Heart left ventricle (tissue), 16 donors: ENCODE measurements around the gene OCSTAMP. TPM values are rescaled to one million over a fixed set of nuclear protein-coding genes. Genes with fewer than 3 reads are reported as not detected.

Source experiments
- ATAC-seq, 4 donors: fragments of 200-7000 bp; cut with Tn5 transposase; one replicate each; pipeline ENCODE4 v1.9.1; 2020 to 2022; ENCODE audit warnings: moderate library complexity in 4 of 4, mild to moderate bottlenecking in 3 of 4, moderate number of reproducible peaks in 1 of 4
- DNase-seq, 5 donors: peaks; one replicate each; pipeline ENCODE4 v3.0.0-alpha.2; 2020
- H3K27ac ChIP-seq, 12 donors: fragments of 200-600 bp; sonication (generic) in 4 of 12; one replicate each; pipeline versions ENCODE4 v1.5.0 to v1.8.0; 2016 to 2022; ENCODE audit warnings: mild to moderate bottlenecking in 2 of 12
- H3K27me3 ChIP-seq, 9 donors: fragments of 200-600 bp; sonication (generic) in 2 of 9; one replicate each; pipeline versions ENCODE4 v1.5.1 to v1.8.0; 2016 to 2022; ENCODE audit warnings: mild to moderate bottlenecking in 3 of 9
- H3K36me3 ChIP-seq, 9 donors: fragments of 200-600 bp; sonication (generic) in 2 of 9; one replicate each; pipeline versions ENCODE4 v1.5.0 to v1.8.0; 2018 to 2022; ENCODE audit warnings: mild to moderate bottlenecking in 2 of 9
- H3K4me1 ChIP-seq, 12 donors: fragments of 200-600 bp; sonication (generic) in 4 of 12; one replicate each; pipeline versions ENCODE4 v1.5.0 to v1.8.0; 2016 to 2022; ENCODE audit warnings: mild to moderate bottlenecking in 3 of 12
- H3K4me3 ChIP-seq, 12 donors: fragments of 200-600 bp; sonication (generic) in 4 of 12; one replicate each; pipeline versions ENCODE4 v1.5.0 to v1.8.0; 2017 to 2022; ENCODE audit warnings: mild to moderate bottlenecking in 9 of 12, moderate library complexity in 4 of 12
- H3K9me3 ChIP-seq, 12 donors: fragments of 200-600 bp; sonication (generic) in 4 of 12; one replicate each; pipeline versions ENCODE4 v1.5.0 to v1.8.0; 2016 to 2022; ENCODE audit warnings: mild to moderate bottlenecking in 1 of 12
- CTCF ChIP-seq, 12 donors: fragments of 200-600 bp; sonication (generic) in 4 of 12; IDR thresholded peaks; one replicate each; pipeline versions ENCODE4 v1.5.0 to v1.8.0; 2018 to 2022; ENCODE audit warnings: antibody characterized with exemption in 12 of 12, mild to moderate bottlenecking in 5 of 12
- POLR2A ChIP-seq, 2 donors: fragments of 450-650 bp; IDR thresholded peaks; one replicate each; pipeline ENCODE4 v1.6.1; 2017; ENCODE audit warnings: antibody characterized with exemption in 2 of 2, mild to moderate bottlenecking in 2 of 2, moderate library complexity in 2 of 2
- WGBS, 4 donors: extraction: QIAGEN DNeasy Blood & Tissue Kit in 2 of 4; methylation state at CpG; one replicate each; pipeline versions ENCODE4 v1.1.5 to v1.1.7; 2013 to 2018; 5-methylcytosine and 5-hydroxymethylcytosine counted together
- intact Hi-C, 10 donors: fragments of 100-400 bp; cut with DNase I; formaldehyde crosslinking; loops; one replicate each; pipeline versions ENCODE4 v1.11.1 to v1.14.2; 2022
- polyA plus RNA-seq, 2 donors: library from polyadenylated mRNA; stranded (reverse); fragments of 200-250 nt; gene quantifications; one replicate each; pipeline ENCODE4 v1.2.3, GENCODE V29; 2013
- total RNA-seq, 9 donors: library from RNA; depleted of rRNA in 2 of 9; stranded (reverse); fragments of >200 nt in 2 of 9; fragmentation: NEBNext Ultra II Directional in 3 of 9; extraction: Animal tissue kit (Norgen Biotek cat#: 25700) in 3 of 9; gene quantifications; one replicate each; pipeline versions ENCODE4 v1.1.0 to v1.2.4, GENCODE V29; 2016 to 2023
- donor health status: ischemic (EF 13 %, LVEDD 7.1; RV severe dilation, severe dysfunction).
- donor health status: healthy with polysubstance abuse.
- donor health status: DM: no; HTN: yes; CAD: no.
- donor health status: DM: no; HTN: no; CAD: no.
- donor health status: ischemic (EF 25% LVEDD 6.9; RV normal size, moderate dysfunction).
- donor health status: ischemic (EF 25% LVEDD 5.7; RV mildly dilated, moderate dysfunction).
- donor health status: healthy.
- donor health status: DM: yes; HTN: yes; CAD: no.
- donor health status: ischemic (EF 35%, LVEDD 5.7; RV mildly dilated, moderate dysfunction).
- donor health status: nonischemic (EF 11% LVEDD 7.7; RV severe dilation, severe dysfunction).
- donor health status: DM: yes; HTN: yes; CAD: no.
- donor health status: PGD.
- donor health status: ischemic (EF 29% LVEDD 5.4; RV normal size, mild dysfunction).
- donor health status: nonischemic (EF 23%, LVEDD 6.1; RV moderate dilation, normal function).

The OCSTAMP gene
- total and polyA plus RNA-seq, 11 donors, result not detected

DNA sequence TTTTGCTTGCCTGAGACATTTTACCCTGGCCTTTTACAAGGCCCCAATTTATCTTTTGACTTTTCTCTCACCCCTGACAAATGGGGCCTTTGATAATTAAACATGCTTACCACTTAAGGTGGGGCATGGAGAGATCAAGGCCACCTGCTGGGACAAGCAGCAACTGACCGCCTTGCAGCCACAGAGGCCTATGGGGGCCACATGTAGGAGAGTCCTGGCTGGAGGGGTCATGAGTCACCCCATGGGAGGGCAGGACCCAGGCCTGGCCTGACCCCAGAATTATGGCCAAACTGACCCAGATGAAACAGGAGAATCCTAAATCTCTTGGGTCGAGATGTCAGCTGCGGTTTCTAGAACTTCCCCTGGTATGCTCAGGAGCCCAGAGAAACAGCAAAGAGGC lies 8.5 kb upstream of the OCSTAMP start:
- Histone ChIP-seq H3K27ac (no peak overlapping the region), H3K9me3 (no peaks in the 10 kb centered on the region), H3K36me3 (no peaks in the 10 kb centered on the region), H3K27me3 (no peaks in the 10 kb centered on the region), H3K4me1 (peaks cover 0 to 20% (median 8%) of the 10 kb centered on the region in 12 donors), H3K4me3 (no peak overlapping the region)
- intact Hi-C loops, result loop anchor here in 2 of 10 donors (5.0 kb wide), 2 partner anchors 123 to 192 kb away; no protein-coding TSS in a partner anchor
- TF ChIP-seq CTCF (IDR thresholded peaks at IDR 0.05) (no peak), POLR2A (IDR thresholded peaks at IDR 0.05) (no peak)
- DNase-seq (no peak), ATAC-seq (no peak)
- 81 to 94% (median 87%) methylated on average over 3 of the region's 3 CpGs for WGBS, 4 donors

GRCh38 chr20:46558511-46558959 lies 8.1 kb upstream of the OCSTAMP start:
- no peak overlapping the region for H3K4me3 ChIP-seq
- H3K36me3 ChIP-seq, result no peaks in the 10 kb centered on the region
- WGBS, 4 donors, result 57 to 68% (median 65%) methylated on average over 5 of the region's 5 CpGs
- no peak overlapping the region for H3K27ac ChIP-seq
- DNase-seq (peak in 3 of 5 donors; percentile 11 to 46 (median 35)), ATAC-seq (peak in 3 of 4 donors; percentile 59 to 65 (median 62))
- no peaks in the 10 kb centered on the region for H3K27me3 ChIP-seq
- TF ChIP-seq POLR2A (IDR thresholded peaks at IDR 0.05), result no peak
- no peak for TF ChIP-seq CTCF (IDR thresholded peaks at IDR 0.05)
- intact Hi-C loops, result loop anchor here in 2 of 10 donors (5.0 kb wide), 2 partner anchors 124 to 191 kb away; no protein-coding TSS in a partner anchor
- H3K9me3 ChIP-seq, result no peaks in the 10 kb centered on the region
- H3K4me1 ChIP-seq, result peaks cover 0 to 20% (median 8%) of the 10 kb centered on the region in 12 donors

- Histone ChIP-seq H3K27me3 (no peaks in the 10 kb centered on the region), H3K27ac (no peak overlapping the region), H3K4me1 (peaks cover 0 to 25% (median 5%) of the 10 kb centered on the region in 12 donors), H3K4me3 (no peak overlapping the region), H3K9me3 (no peaks in the 10 kb centered on the region), H3K36me3 (no peaks in the 10 kb centered on the region)
- intact Hi-C loops, result loop anchor here in 2 of 10 donors (5.0 kb wide), 2 partner anchors 125 to 190 kb away; no protein-coding TSS in a partner anchor
- DNase-seq, result no peak
- no peak for ATAC-seq
- TF ChIP-seq CTCF (IDR thresholded peaks at IDR 0.05), result no peak
- TF ChIP-seq POLR2A (IDR thresholded peaks at IDR 0.05), result no peak
- WGBS, 4 donors, result 75 to 82% (median 78%) methylated on average over 8 of the region's 8 CpGs
Observed at GRCh38 chr20:46557231-46557956, 6.9 kb upstream of the OCSTAMP start.

GRCh38 chr20:46555370-46555956 lies 5.0 kb upstream of the OCSTAMP start:
- Histone ChIP-seq H3K4me3 (no peak overlapping the region), H3K36me3 (no peaks in the 10 kb centered on the region), H3K27ac (no peak overlapping the region), H3K4me1 (peaks cover 0 to 28% (median 0%) of the 10 kb centered on the region in 12 donors), H3K9me3 (no peaks in the 10 kb centered on the region), H3K27me3 (no peaks in the 10 kb centered on the region)
- intact Hi-C loops, result loop anchor here in 2 of 10 donors (5.0 kb wide), 2 partner anchors 127 to 188 kb away; no protein-coding TSS in a partner anchor
- no peak for TF ChIP-seq POLR2A (IDR thresholded peaks at IDR 0.05)
- no peak for TF ChIP-seq CTCF (IDR thresholded peaks at IDR 0.05)
- 73 to 84% (median 81%) methylated on average over 4 of the region's 4 CpGs for WGBS, 4 donors
- no peak for ATAC-seq
- DNase-seq, result no peak
